ENCODE data around the gene CALY. TPM values are rescaled to one million over a fixed set of nuclear protein-coding genes. Genes with fewer than 3 reads are reported as not detected.

CALY gene
- total and polyA plus RNA-seq, 4 donors, result not detected

GRCh38 chr10:133339708-133340380, 3.1 kb upstream of the CALY start:
- Histone ChIP-seq H3K4me3 (no peak overlapping the region), H3K36me3 (ENCODE audit: control insufficient read depth in 4 of 4, insufficient read depth in 4 of 4, low read length in 4 of 4) (no peaks in the 10 kb centered on the region), H3K27me3 (ENCODE audit: control insufficient read depth in 3 of 3, insufficient read depth in 3 of 3, low read length in 2 of 3) (peaks cover 0 to 54% (median 19%) of the 10 kb centered on the region in 3 donors), H3K9me3 (ENCODE audit: control insufficient read depth in 4 of 4, insufficient read depth in 3 of 4, low read length in 3 of 4) (peaks cover 0 to 18% (median 0%) of the 10 kb centered on the region in 4 donors), H3K9ac (ENCODE audit: insufficient read depth in 1 of 2, low read length in 2 of 2) (no peak overlapping the region), H3K4me1 (ENCODE audit: control insufficient read depth in 5 of 5, insufficient read depth in 5 of 5, low read length in 5 of 5) (peaks cover 0 to 18% (median 4%) of the 10 kb centered on the region in 5 donors), H3K27ac (ENCODE audit: low read depth in 1 of 2, low read length in 1 of 2) (no peak overlapping the region)
- DNase-seq (no peak), ATAC-seq (ENCODE audit: insufficient read depth, low FRiP score) (no peak)
- no peak for TF ChIP-seq CTCF (IDR thresholded peaks at IDR 0.05; ENCODE audit: control extremely low read depth, extremely low read depth)
- 92 to 93% methylated on average over 13 of the region's 13 CpGs for WGBS, 2 donors

- Histone ChIP-seq H3K9ac (ENCODE audit: insufficient read depth in 1 of 2, low read length in 2 of 2) (no peak overlapping the region), H3K9me3 (ENCODE audit: control insufficient read depth in 4 of 4, insufficient read depth in 3 of 4, low read length in 3 of 4) (peaks cover 0 to 19% (median 0%) of the 10 kb centered on the region in 4 donors), H3K27me3 (ENCODE audit: control insufficient read depth in 3 of 3, insufficient read depth in 3 of 3, low read length in 2 of 3) (peaks cover 0 to 54% (median 23%) of the 10 kb centered on the region in 3 donors), H3K27ac (ENCODE audit: low read depth in 1 of 2, low read length in 1 of 2) (no peak overlapping the region), H3K4me3 (no peak overlapping the region), H3K4me1 (ENCODE audit: control insufficient read depth in 5 of 5, insufficient read depth in 5 of 5, low read length in 5 of 5) (peaks cover 0 to 21% (median 4%) of the 10 kb centered on the region in 5 donors), H3K36me3 (ENCODE audit: control insufficient read depth in 4 of 4, insufficient read depth in 4 of 4, low read length in 4 of 4) (no peaks in the 10 kb centered on the region)
- no peak for DNase-seq
- WGBS, 2 donors, result 91 to 92% methylated on average over 10 of the region's 10 CpGs
- no peak for ATAC-seq (ENCODE audit: insufficient read depth, low FRiP score)
- TF ChIP-seq CTCF (IDR thresholded peaks at IDR 0.05; ENCODE audit: control extremely low read depth, extremely low read depth), result no peak
Observed at GRCh38 chr10:133338080-133339071, 1.7 kb upstream of the CALY start.

DNA sequence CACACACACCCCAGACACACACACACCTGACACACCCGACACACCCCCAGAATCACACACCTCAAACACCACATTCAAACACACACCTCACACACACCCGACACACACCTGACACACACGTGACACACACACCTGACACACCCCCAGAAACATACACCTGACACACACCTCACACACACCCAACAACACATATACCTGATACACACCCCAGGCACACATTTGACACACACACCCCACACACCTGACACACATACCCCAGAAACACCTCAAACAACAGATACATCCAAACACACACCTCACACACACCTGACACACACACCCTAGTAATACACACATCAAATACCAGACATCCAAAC, 652 bp upstream of the CALY start:
- no peaks in the 10 kb centered on the region for H3K36me3 ChIP-seq (ENCODE audit: control insufficient read depth in 4 of 4, insufficient read depth in 4 of 4, low read length in 4 of 4)
- no peak overlapping the region for H3K4me3 ChIP-seq
- no peak for TF ChIP-seq CTCF (IDR thresholded peaks at IDR 0.05; ENCODE audit: control extremely low read depth, extremely low read depth)
- no peak for ATAC-seq (ENCODE audit: insufficient read depth, low FRiP score)
- H3K9ac ChIP-seq (ENCODE audit: insufficient read depth in 1 of 2, low read length in 2 of 2), result no peak overlapping the region
- no peak overlapping the region for H3K27ac ChIP-seq (ENCODE audit: low read depth in 1 of 2, low read length in 1 of 2)
- DNase-seq, result no peak
- peaks cover 0 to 19% (median 0%) of the 10 kb centered on the region in 4 donors for H3K9me3 ChIP-seq (ENCODE audit: control insufficient read depth in 4 of 4, insufficient read depth in 3 of 4, low read length in 3 of 4)
- H3K4me1 ChIP-seq (ENCODE audit: control insufficient read depth in 5 of 5, insufficient read depth in 5 of 5, low read length in 5 of 5), result peaks cover 0 to 21% (median 4%) of the 10 kb centered on the region in 5 donors
- peaks cover 0 to 59% (median 30%) of the 10 kb centered on the region in 3 donors for H3K27me3 ChIP-seq (ENCODE audit: control insufficient read depth in 3 of 3, insufficient read depth in 3 of 3, low read length in 2 of 3)
- 83 to 84% methylated on average over 3 of the region's 3 CpGs for WGBS, 2 donors

Data from lung (tissue), 12 donors.